Esophagus (tissue), 2 donors: ENCODE measurements around the gene TMCO1. TPM values are rescaled to one million over a fixed set of nuclear protein-coding genes. Genes with fewer than 3 reads are reported as not detected.
"Not testable (repeated sequence)": the region's sequence is repeated elsewhere in the genome, so short reads cannot be mapped to it uniquely, and the experiment has no call there.

Experiments
- H3K27ac ChIP-seq, 2 donors: one replicate each; pipeline ENCODE4 v1.5.1; 2013; ENCODE audit warnings: low read depth in 2 of 2, mild to moderate bottlenecking in 2 of 2, inconsistent platforms in 1 of 2, low read length in 1 of 2, moderate library complexity in 1 of 2
- H3K27me3 ChIP-seq, 2 donors: one replicate each; pipeline ENCODE4 v1.6.1; 2013; ENCODE audit warnings: low read length in 2 of 2, control low read depth in 1 of 2, mild to moderate bottlenecking in 1 of 2; ENCODE audit not compliant: insufficient read depth in 2 of 2, control insufficient read depth in 1 of 2
- H3K36me3 ChIP-seq, 2 donors: one replicate each; pipeline ENCODE4 v1.6.1; 2013; ENCODE audit warnings: low read length in 1 of 2; ENCODE audit not compliant: control insufficient read depth in 2 of 2, insufficient read depth in 2 of 2
- H3K4me1 ChIP-seq, 2 donors: one replicate each; pipeline ENCODE4 v1.6.1; 2013; ENCODE audit warnings: low read length in 1 of 2; ENCODE audit not compliant: control insufficient read depth in 2 of 2, insufficient read depth in 2 of 2
- H3K4me3 ChIP-seq, 2 donors: one replicate each; pipeline ENCODE4 v1.5.1; 2013; ENCODE audit warnings: low read length in 2 of 2, mild to moderate bottlenecking in 2 of 2, low read depth in 1 of 2, moderate library complexity in 1 of 2
- H3K9me3 ChIP-seq, 2 donors: one replicate each; pipeline ENCODE4 v1.6.1; 2013; ENCODE audit warnings: mild to moderate bottlenecking in 2 of 2, low read depth in 1 of 2, low read length in 1 of 2, moderate library complexity in 1 of 2; ENCODE audit not compliant: control insufficient read depth in 2 of 2, insufficient read depth in 1 of 2
- WGBS, 2 donors: extraction: QIAGEN DNeasy Blood & Tissue Kit; methylation state at CpG; one replicate each; pipeline ENCODE4 v1.1.7; 2013; 5-methylcytosine and 5-hydroxymethylcytosine counted together
- polyA plus RNA-seq, 2 donors: library from polyadenylated mRNA; stranded (reverse); fragments of 200-250 nt; gene quantifications; one replicate each; pipeline ENCODE4 v1.2.3, GENCODE V29; 2013
- donor health status: healthy with polysubstance abuse.
- donor health status: Bipolar disorder and iron deficiency.

The TMCO1 gene
- polyA plus RNA-seq, 2 donors = 41.2 to 66.1 TPM

DNA sequence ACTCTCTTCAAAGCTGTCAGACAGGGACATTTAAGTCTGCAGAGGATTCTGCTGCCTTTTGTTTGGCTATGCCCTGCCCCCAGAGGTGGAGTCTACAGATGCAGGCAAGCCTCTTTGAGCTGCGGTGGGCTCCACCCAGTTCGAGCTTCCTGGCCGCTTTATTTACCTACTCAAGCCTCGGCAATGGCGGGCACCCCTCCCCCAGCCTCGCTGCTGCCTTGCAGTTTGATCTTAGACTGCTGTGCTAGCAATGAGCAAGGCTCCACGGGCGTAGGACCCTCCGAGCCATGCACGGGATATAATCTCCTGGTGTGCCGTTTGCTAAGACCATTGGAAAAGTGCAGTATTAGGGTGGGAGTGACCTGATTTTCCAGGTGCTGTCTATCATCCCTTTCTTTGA is 14.9 kb upstream of the TMCO1 start:
- H3K27me3 ChIP-seq, H3K9me3 ChIP-seq, H3K27ac ChIP-seq, H3K4me3 ChIP-seq, H3K36me3 ChIP-seq, H3K4me1 ChIP-seq: not testable (repeated sequence)
- 91% methylated on average over 11 of the region's 11 CpGs for WGBS, 2 donors

DNA sequence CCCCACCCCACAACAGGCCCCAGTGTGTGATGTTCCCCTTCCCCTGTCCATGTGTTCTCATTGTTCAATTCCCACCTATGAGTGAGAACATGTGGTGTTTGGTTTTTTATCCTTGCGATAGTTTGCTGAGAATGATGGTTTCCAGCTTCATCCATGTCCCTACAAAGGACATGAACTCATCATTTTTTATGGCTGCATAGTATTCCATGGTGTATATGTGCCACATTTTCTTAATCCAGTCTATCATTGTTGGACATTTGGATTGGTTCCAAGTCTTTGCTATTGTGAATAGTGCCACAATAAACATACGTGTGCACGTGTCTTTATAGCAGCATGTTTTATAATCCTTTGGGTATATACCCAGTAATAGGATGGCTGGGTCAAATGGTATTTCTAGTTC is 9.5 kb upstream of the TMCO1 start:
- not testable (repeated sequence) for H3K9me3 ChIP-seq

DNA sequence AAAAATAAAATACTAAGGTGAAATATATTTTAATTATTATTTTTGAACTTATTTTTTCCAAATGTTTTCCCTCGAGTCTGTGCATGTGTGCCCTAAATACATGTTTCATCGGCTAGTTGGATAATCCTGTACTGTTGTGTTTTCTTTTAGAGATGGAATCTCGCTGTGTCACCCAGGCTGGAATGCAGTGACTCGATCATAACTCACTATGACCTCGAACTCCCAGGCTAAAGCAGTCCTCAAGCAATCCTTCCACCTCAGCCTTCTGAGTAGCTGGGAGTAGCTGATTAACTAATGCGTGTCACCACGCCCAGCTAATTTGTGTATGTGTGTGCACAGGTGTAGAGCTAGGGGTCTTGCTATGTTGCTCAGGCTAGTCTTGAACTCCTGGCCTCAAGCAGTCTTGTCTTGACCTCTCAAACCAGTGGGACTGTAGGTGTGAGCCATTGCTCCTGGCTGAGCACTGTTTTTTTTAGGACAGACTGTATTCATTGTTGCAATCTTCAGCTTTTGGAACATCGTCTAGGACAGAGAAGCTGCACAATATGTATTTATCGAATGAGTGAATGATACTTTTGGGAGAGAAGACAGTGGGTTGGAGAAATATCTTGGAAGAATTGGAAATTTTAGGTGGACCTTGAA is 4.8 kb upstream of the TMCO1 start:
- no peaks in the 10 kb centered on the region for H3K4me1 ChIP-seq
- no peaks in the 10 kb centered on the region for H3K27me3 ChIP-seq
- H3K4me3 ChIP-seq = no peak overlapping the region
- no peak overlapping the region for H3K27ac ChIP-seq
- no peaks in the 10 kb centered on the region for H3K9me3 ChIP-seq
- WGBS, 2 donors = 75% methylated on average over 9 of the region's 9 CpGs
- no peaks in the 10 kb centered on the region for H3K36me3 ChIP-seq

More for the DNA sequence above, 9.5 kb upstream of the TMCO1 start:
- not testable (repeated sequence) for H3K36me3 ChIP-seq, H3K4me3 ChIP-seq, H3K27me3 ChIP-seq, H3K4me1 ChIP-seq, H3K27ac ChIP-seq
- WGBS, 2 donors = 93% methylated on average over 2 of the region's 3 CpGs; no CpG with 5 or more reads in 1 of the 2 donors

DNA sequence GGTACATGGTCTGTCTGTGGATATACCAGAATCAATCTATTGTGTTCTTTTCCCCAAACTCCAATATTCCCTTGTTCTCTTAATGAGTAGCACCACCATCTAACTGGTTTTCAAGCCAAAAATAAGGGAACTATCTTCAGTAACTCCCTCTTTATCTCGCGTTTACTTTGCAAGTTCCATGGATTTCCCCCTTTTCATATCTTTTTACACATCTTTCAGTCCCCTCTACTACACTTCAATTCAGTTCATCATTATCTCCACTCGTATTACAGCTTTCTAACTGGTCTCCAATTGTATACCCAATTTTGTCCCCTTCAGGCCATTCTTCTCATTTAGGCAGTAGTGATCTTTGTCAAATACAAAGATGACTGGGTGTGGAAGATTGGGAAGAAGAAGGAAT is 4.1 kb upstream of the TMCO1 start:
- Histone ChIP-seq H3K4me3 (no peak overlapping the region), H3K9me3 (no peaks in the 10 kb centered on the region), H3K4me1 (peaks cover 0 to under 1% of the 10 kb centered on the region in 2 donors), H3K27me3 (no peaks in the 10 kb centered on the region), H3K27ac (no peak overlapping the region), H3K36me3 (no peaks in the 10 kb centered on the region)
- 89 to 91% methylated on average over 3 of the region's 3 CpGs for WGBS, 2 donors

DNA sequence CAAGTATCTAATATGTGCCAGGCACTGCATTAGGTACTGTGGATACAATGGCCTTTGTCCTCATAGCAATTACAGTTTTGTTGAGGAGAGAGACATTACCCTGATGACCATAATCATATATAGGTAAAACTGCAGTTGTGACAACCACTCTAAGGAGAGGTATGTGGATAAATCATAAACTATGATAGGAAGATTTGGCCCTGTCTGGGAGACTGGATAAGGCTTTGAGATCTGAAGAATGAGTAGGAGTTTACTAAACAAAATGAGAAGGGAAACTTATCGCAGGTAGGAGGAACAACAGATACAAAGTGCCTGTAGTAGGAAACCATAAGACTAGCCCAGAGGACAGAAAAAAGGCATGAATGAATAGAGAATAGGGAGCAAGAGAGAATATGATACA is 4.4 kb downstream of the TMCO1 start:
- Histone ChIP-seq H3K4me3 (no peak overlapping the region), H3K27ac (no peak overlapping the region), H3K9me3 (no peaks in the 10 kb centered on the region), H3K4me1 (peaks cover 0 to 3% of the 10 kb centered on the region in 2 donors), H3K36me3 (peaks cover 10 to 11% of the 10 kb centered on the region in 2 donors), H3K27me3 (no peaks in the 10 kb centered on the region)
- WGBS, 2 donors = 94 to 95% methylated on average over 1 of the region's 1 CpG

DNA sequence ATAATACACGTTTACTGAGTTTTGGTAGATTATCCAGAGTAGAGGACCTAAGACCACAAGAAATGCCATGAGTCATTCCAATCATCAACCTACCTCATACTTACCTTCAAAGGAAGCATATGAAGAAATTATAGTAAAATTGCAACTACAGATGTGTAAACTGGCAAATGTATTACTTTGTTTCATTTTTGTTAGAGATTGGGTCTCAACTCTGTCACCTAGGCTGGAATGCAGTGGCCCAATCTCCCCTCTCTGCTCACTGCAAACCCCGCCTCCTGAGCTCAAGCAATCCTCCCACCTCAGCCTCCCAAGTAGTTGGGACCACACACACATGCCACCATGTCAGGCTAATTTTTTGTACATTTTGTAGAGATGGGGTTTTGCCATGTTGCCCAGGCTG is 5.2 kb downstream of the TMCO1 start:
- Histone ChIP-seq H3K27ac (no peak overlapping the region), H3K27me3 (no peaks in the 10 kb centered on the region), H3K36me3 (peaks cover 10 to 11% of the 10 kb centered on the region in 2 donors), H3K4me1 (peaks cover 0 to 3% of the 10 kb centered on the region in 2 donors), H3K4me3 (no peak overlapping the region), H3K9me3 (no peaks in the 10 kb centered on the region)
- WGBS, 2 donors = 80 to 81% methylated on average over 2 of the region's 2 CpGs

- H3K36me3 ChIP-seq = peaks cover 10 to 11% of the 10 kb centered on the region in 2 donors
- peaks cover 0 to 3% of the 10 kb centered on the region in 2 donors for H3K4me1 ChIP-seq
- no peaks in the 10 kb centered on the region for H3K9me3 ChIP-seq
- WGBS, 2 donors = 95 to 98% methylated on average over 1 of the region's 1 CpG
- no peak overlapping the region for H3K4me3 ChIP-seq
- H3K27ac ChIP-seq = no peak overlapping the region
- no peaks in the 10 kb centered on the region for H3K27me3 ChIP-seq
Observed at GRCh38 chr1:165762725-165763124, 5.9 kb downstream of the TMCO1 start.

DNA sequence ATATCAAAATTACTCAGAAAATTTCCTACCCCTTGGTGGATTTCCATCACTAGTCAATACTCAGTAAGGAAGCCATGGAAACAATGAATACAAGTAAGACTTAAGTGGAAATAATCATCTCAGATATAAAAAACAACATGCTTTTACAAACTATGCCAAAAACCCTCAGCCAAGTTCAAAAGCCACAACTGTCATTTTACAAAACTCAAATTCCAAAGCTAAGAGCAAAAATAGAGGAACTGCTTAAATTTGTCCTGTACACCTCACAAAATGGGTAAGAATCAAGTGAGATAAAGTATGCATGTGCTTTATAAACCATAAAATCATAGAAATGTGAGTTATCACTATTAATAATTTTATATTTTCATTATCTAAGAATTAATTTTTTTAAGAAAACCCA is 9.6 kb downstream of the TMCO1 start:
- Histone ChIP-seq H3K27me3 (no peaks in the 10 kb centered on the region), H3K4me1 (no peaks in the 10 kb centered on the region), H3K9me3 (no peaks in the 10 kb centered on the region), H3K36me3 (peaks cover 6 to 7% of the 10 kb centered on the region in 2 donors), H3K4me3 (no peak overlapping the region), H3K27ac (no peak overlapping the region)

DNA sequence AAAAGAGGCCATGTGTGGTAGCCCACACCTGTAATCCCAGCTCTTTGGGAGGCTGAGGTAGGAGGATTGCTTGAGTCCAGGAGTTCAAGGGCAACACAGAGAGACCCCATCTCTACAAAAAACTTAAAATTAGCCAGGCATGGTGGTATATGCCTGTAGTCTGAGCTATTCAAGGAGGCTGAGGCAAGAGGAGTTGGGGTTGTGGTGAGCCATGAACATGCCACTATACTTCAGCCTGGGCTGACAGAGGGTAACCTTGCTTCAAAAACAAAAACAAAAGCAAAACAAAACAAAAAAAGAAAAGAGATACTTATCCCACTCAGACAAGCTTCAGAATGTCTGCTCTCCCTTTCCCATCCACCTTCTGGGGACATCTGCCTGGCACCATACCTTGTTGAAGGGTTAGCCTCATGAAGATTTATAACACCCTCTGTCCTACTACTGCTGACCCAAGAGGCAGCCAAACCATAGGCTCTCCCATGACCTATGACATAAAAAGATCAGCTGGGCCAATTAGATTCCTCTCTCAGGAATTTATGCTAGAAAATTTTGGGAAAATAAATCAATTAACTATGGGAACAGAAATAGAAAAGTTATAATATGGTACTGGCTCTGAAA is 13.2 kb downstream of the TMCO1 start:
- Histone ChIP-seq H3K4me1 (no peaks in the 10 kb centered on the region), H3K27me3 (no peaks in the 10 kb centered on the region), H3K4me3 (no peak overlapping the region), H3K36me3 (peaks cover 0 to 3% of the 10 kb centered on the region in 2 donors), H3K9me3 (no peaks in the 10 kb centered on the region), H3K27ac (no peak overlapping the region)

DNA sequence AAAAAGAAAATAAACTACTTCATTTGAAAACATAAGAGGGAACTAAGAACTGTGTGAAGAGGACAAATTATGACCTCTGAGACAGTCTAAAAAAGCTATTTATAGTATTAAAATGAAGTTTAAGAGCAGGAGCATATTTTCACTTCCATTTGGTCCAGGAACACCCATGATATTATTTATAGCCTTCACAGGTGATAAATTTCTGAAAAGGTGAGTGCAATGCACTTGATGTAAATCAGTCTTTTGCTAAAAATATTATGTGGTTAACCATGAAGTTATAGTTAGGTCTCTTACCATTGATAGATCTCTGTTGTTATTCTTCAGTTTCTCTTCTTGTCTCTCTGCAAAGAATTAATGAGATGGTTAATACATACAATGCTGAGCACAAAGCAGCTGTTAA is 14.7 kb downstream of the TMCO1 start:
- H3K27ac ChIP-seq = no peak overlapping the region
- H3K36me3 ChIP-seq = peaks cover 0 to 3% of the 10 kb centered on the region in 2 donors
- H3K9me3 ChIP-seq = no peaks in the 10 kb centered on the region
- no peak overlapping the region for H3K4me3 ChIP-seq
- no peaks in the 10 kb centered on the region for H3K4me1 ChIP-seq
- no peaks in the 10 kb centered on the region for H3K27me3 ChIP-seq
